HAP-1 (cell line): Measurements from ENCODE around the gene CEP85.
A peak's percentile ranks its signal among the peaks of the same experiment; 100 is the strongest.

Experiments
- DNase-seq, 2 experiments: peaks; one replicate each; pipeline ENCODE4 v3.0.0-alpha.2; 2016 to 2020; ENCODE audit warnings: low spot score in 2 of 2
- H3K27me3 ChIP-seq: fragments of 250-450 bp; sonication (Bioruptor Pico); 2 replicates; pipeline ENCODE4 v1.5.1; 2020; ENCODE audit warnings: low read depth, mild to moderate bottlenecking, moderate library complexity
- H3K36me3 ChIP-seq: fragments of 250-450 bp; sonication (Bioruptor Pico); replicated peaks from 2 replicates; pipeline ENCODE4 v1.5.1; 2020; ENCODE audit warnings: mild to moderate bottlenecking
- H3K4me1 ChIP-seq: fragments of 250-450 bp; sonication (Bioruptor Pico); 2 replicates; pipeline ENCODE4 v1.5.1; 2020; ENCODE audit warnings: mild to moderate bottlenecking
- H3K4me3 ChIP-seq: fragments of 250-450 bp; sonication (Bioruptor Pico); 2 replicates; pipeline ENCODE4 v1.5.1; 2020; ENCODE audit warnings: mild to moderate bottlenecking, moderate library complexity
- H3K9me3 ChIP-seq: fragments of 250-450 bp; sonication (Bioruptor Pico); 2 replicates; pipeline ENCODE4 v1.5.1; 2020; ENCODE audit warnings: mild to moderate bottlenecking, moderate library complexity
- in situ Hi-C: fragments of 300-500 bp; cut with MboI; formaldehyde crosslinking; loops from 3 replicates; pipeline ENCODE4 v1.14.3; 2020; ENCODE audit warnings: low sequenced_read_pairs, inconsistent platforms, mixed read lengths

The CEP85 gene

GRCh38 chr1:26277719-26278118, 43.7 kb downstream of the CEP85 start:
- Histone ChIP-seq H3K9me3 (no peaks in the 10 kb centered on the region), H3K4me1 (peaks cover 8% of the 10 kb centered on the region), H3K4me3 (no peak overlapping the region), H3K27me3 (no peaks in the 10 kb centered on the region), H3K36me3 (peaks cover 66% of the 10 kb centered on the region)
- DNase-seq, result no peak
- in situ Hi-C loops, result no loop called here

DNA sequence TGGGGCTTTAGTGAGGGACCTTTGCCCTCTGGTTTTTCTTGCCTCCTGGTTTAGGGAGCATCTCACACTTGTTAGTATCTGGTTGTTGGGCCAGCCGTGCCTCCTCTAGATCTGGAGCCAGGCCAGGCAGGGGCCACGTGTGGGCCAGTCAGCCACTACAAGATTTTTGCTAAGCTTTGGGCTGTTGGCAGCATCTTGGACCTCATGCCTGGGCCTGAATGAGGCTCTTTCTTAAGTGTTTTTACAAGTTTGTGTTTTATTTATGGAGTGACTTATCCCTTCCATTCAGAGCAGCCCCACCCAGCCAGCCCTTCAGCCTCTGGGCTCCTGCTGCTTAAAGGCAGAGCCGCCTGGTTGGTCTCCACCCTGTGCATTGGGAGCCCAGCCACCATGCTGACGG, 44.3 kb downstream of the CEP85 start:
- Histone ChIP-seq H3K4me3 (no peak overlapping the region), H3K27me3 (no peaks in the 10 kb centered on the region), H3K9me3 (no peaks in the 10 kb centered on the region), H3K4me1 (peaks cover 8% of the 10 kb centered on the region), H3K36me3 (peaks cover 60% of the 10 kb centered on the region)
- no peak for DNase-seq
- in situ Hi-C loops, result no loop called here

GRCh38 chr1:26278724-26279455, 44.9 kb downstream of the CEP85 start:
- in situ Hi-C loops, result no loop called here
- no peak for DNase-seq
- Histone ChIP-seq H3K27me3 (no peaks in the 10 kb centered on the region), H3K4me1 (peaks cover 8% of the 10 kb centered on the region), H3K4me3 (no peak overlapping the region), H3K9me3 (no peaks in the 10 kb centered on the region), H3K36me3 (peaks cover 58% of the 10 kb centered on the region)

GRCh38 chr1:26279456-26280332, 45.7 kb downstream of the CEP85 start, which contains the start of gene SH3BGRL3:
Gene SH3BGRL3, plus strand, starts transcription at chr1:26280086. Its CDS starts 70 bp downstream, at chr1:26280156.
- in situ Hi-C loops, result loop anchor here (10.0 kb wide), 1 partner anchor 135 kb away; the partner anchor contains the start of gene LIN28A
- Histone ChIP-seq H3K9me3 (no peaks in the 10 kb centered on the region), H3K4me1 (peaks cover 8% of the 10 kb centered on the region), H3K27me3 (no peaks in the 10 kb centered on the region), H3K4me3 (peak within 1 kb of the TSS; percentile 57), H3K36me3 (peaks cover 50% of the 10 kb centered on the region)
- peak; percentile 77 to 86 for DNase-seq

- no peaks in the 10 kb centered on the region for H3K9me3 ChIP-seq
- H3K36me3 ChIP-seq, result peaks cover 42% of the 10 kb centered on the region
- H3K27me3 ChIP-seq, result no peaks in the 10 kb centered on the region
- H3K4me3 ChIP-seq, result peak overlapping the region; percentile 57
- peak in 1 of 2 experiments; percentile 45 for DNase-seq
- H3K4me1 ChIP-seq, result peaks cover 8% of the 10 kb centered on the region
- in situ Hi-C loops, result loop anchor here (10.0 kb wide), 1 partner anchor 134 kb away; the partner anchor contains the start of gene LIN28A
Measured at GRCh38 chr1:26280333-26281042, 46.5 kb downstream of the CEP85 start.

DNA sequence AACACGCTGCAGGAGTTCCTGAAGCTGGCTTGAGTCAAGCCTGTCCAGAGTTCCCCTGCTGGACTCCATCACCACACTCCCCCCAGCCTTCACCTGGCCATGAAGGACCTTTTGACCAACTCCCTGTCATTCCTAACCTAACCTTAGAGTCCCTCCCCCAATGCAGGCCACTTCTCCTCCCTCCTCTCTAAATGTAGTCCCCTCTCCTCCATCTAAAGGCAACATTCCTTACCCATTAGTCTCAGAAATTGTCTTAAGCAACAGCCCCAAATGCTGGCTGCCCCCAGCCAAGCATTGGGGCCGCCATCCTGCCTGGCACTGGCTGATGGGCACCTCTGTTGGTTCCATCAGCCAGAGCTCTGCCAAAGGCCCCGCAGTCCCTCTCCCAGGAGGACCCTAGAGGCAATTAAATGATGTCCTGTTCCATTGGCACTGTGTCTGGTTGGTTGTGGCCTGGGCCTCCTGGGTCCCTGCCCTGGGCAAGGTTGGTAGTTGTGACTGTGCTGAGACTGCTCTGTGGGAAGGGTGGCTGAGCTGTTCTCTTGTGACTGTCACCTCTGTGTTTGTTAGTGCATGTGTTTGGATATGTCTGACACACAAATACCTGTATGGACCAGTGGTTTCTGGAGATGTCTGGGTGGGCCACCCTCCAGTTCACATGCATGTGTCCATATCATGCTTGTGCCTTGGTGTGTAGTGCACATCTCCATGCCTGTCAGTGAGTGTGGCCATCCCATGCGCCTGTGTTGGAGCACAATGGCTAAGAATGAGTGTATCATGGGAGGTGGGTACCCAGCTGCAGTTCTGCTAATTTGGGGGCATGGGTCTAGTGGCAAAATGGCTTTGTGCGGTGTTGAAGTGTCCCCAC, 47.3 kb downstream of the CEP85 start:
- in situ Hi-C loops, result loop anchor here (10.0 kb wide), 1 partner anchor 133 kb away; the partner anchor contains the start of gene LIN28A
- H3K9me3 ChIP-seq, result no peaks in the 10 kb centered on the region
- H3K4me1 ChIP-seq, result peaks cover 5% of the 10 kb centered on the region
- no peaks in the 10 kb centered on the region for H3K27me3 ChIP-seq
- H3K4me3 ChIP-seq, result no peak overlapping the region
- peaks cover 33% of the 10 kb centered on the region for H3K36me3 ChIP-seq
- DNase-seq, result no peak

- peaks cover 5% of the 10 kb centered on the region for H3K4me1 ChIP-seq
Measured at GRCh38 chr1:26281971-26282370, 48.0 kb downstream of the CEP85 start.

DNA sequence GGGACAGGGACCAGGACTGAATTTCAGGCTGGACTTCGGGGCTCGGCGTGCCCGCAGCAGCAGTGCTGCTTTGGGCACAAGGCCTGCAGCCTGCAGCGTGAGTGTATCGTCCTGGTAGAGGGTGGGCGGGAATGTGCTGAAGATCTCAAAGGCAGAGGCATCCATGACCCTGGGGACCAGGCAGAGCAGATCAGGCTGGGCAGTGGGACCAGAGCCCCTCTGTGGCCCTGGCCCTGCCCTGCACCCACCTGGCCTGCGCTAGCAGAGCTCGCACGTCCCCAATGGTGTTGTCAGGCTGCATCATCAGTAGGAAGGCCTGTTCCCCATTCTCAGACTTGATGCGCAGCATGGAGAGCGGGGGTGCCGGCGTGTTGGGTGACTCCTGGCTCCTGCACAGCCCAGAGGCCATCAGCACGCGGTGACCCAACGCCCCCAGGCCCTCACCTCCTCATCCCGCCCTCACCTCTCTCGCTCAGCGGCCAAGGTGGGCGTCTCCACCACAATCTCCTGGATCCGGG, 48.5 kb downstream of the CEP85 start:
- Histone ChIP-seq H3K9me3 (no peaks in the 10 kb centered on the region), H3K27me3 (no peaks in the 10 kb centered on the region), H3K4me1 (peaks cover 5% of the 10 kb centered on the region), H3K4me3 (no peak overlapping the region), H3K36me3 (peaks cover 22% of the 10 kb centered on the region)
- in situ Hi-C loops, result loop anchor here (10.0 kb wide), 1 partner anchor 132 kb away; the partner anchor contains the start of gene LIN28A
- DNase-seq, result no peak

More at GRCh38 chr1:26281971-26282370, 48.0 kb downstream of the CEP85 start:
- H3K27me3 ChIP-seq, result no peaks in the 10 kb centered on the region
- peaks cover 27% of the 10 kb centered on the region for H3K36me3 ChIP-seq
- peak in 1 of 2 experiments; percentile 44 for DNase-seq
- in situ Hi-C loops, result loop anchor here (10.0 kb wide), 1 partner anchor 133 kb away; the partner anchor contains the start of gene LIN28A
- H3K4me3 ChIP-seq, result no peak overlapping the region
- no peaks in the 10 kb centered on the region for H3K9me3 ChIP-seq

DNA sequence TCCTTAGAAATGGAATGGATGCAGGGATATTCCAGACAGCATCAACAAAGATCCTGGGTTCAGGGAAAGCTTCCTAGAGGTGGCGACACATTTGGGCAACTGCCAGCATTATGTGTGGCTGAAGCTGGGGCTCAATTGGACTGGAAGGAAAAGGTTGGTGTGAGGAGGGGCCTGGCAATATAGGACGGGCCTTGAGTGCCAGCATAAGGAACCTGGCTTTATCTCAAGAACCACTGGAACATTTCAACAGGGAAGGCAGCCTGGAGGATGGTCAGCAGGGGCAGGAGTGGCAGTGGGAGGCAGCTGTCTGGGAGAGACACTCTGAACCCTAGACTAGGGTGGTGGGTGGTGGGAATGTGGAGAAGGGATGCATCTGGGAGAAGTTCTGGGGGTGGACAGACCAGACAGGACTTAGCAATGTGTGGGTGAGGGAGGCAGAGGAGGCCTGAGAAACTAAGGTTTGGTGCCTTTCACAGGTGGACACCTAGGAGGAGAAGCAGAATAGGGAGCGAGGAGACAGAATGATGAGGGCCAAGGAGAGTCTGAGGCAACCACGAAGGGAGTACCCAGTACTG, 49.4 kb downstream of the CEP85 start:
- Histone ChIP-seq H3K9me3 (no peaks in the 10 kb centered on the region), H3K27me3 (no peaks in the 10 kb centered on the region), H3K4me1 (peaks cover 5% of the 10 kb centered on the region), H3K4me3 (no peak overlapping the region), H3K36me3 (peaks cover 13% of the 10 kb centered on the region)
- no peak for DNase-seq
- in situ Hi-C loops, result loop anchor here (10.0 kb wide), 1 partner anchor 131 kb away; the partner anchor contains the start of gene LIN28A

- in situ Hi-C loops, result loop anchor here (10.0 kb wide), 1 partner anchor 131 kb away; the partner anchor contains the start of gene LIN28A
- H3K4me3 ChIP-seq, result no peak overlapping the region
- DNase-seq, result no peak
- H3K27me3 ChIP-seq, result no peaks in the 10 kb centered on the region
- H3K4me1 ChIP-seq, result peaks cover 5% of the 10 kb centered on the region
- no peaks in the 10 kb centered on the region for H3K9me3 ChIP-seq
- peaks cover 6% of the 10 kb centered on the region for H3K36me3 ChIP-seq
Measured at GRCh38 chr1:26283871-26284596, 50.0 kb downstream of the CEP85 start.

DNA sequence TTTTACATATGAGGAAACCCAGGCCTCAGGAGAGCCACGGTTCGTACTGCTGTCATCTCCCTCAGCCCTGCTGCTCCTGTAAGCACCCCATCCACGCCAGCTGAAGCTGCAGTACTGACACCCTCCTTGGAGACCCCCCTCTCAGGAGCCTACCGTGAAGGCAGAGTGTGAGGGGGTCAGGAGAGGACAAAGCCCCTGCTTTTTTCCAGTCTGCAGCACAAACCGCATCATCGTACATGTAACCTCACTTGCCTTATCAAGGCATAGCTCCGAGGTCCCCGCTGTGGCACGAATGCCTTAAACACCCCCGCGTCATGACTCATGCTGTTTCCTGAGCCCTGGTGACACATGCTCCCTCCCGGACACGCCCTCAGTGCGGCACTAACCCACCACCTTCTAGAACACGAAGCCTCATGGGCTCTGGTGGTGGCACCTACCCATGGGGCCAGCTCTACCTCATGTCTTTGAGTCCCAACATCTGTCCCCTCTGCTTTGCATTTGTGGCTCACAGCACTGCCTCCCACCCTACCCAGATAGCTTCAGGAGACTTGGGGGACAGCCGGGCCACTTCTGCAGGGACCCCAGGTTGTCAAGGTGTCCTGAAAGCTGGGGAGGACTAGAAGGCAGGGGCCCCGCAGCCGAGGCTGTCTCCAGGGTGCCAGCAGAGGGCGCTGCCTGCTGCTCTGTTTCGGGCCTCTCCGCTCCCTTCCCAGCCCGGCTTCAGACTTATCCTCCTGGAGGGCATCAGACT, 50.8 kb downstream of the CEP85 start:
- no peaks in the 10 kb centered on the region for H3K9me3 ChIP-seq
- no peaks in the 10 kb centered on the region for H3K27me3 ChIP-seq
- peaks cover 6% of the 10 kb centered on the region for H3K36me3 ChIP-seq
- no peak overlapping the region for H3K4me3 ChIP-seq
- no peaks in the 10 kb centered on the region for H3K4me1 ChIP-seq
- DNase-seq, result peak; percentile 46 to 80
- in situ Hi-C loops, result loop anchor here (10.0 kb wide), 1 partner anchor 130 kb away; the partner anchor contains the start of gene LIN28A
